ENCODE results near the gene SPOCK2.
"Not testable (repeated sequence)": the region's sequence is repeated elsewhere in the genome, so short reads cannot be mapped to it uniquely, and the experiment has no call there.

SPOCK2 gene

GRCh38 chr10:72087969-72088888, at the start of gene SPOCK2:
TSS of gene SPOCK2 (minus strand) at chr10:72088551. CDS start at chr10:72088328, 223 bp downstream.
- DNase-seq (ENCODE audit: low read depth), result no peak

- DNase-seq (ENCODE audit: low read depth), result no peak
Observed at GRCh38 chr10:72137583-72137982, 49.2 kb upstream of the SPOCK2 start.

- DNase-seq (ENCODE audit: low read depth), result not testable (repeated sequence)
Observed at GRCh38 chr10:72136225-72136624, 47.9 kb upstream of the SPOCK2 start.

- DNase-seq (ENCODE audit: low read depth), result no peak
Observed at GRCh38 chr10:72134785-72135767, 46.7 kb upstream of the SPOCK2 start.

GRCh38 chr10:72133517-72133916, 45.2 kb upstream of the SPOCK2 start:
- peak; percentile 55 for DNase-seq (ENCODE audit: low read depth)

- no peak for DNase-seq (ENCODE audit: low read depth)
Observed at GRCh38 chr10:72132854-72133253, 44.5 kb upstream of the SPOCK2 start.

GRCh38 chr10:72127571-72127970, 39.2 kb upstream of the SPOCK2 start:
- no peak for DNase-seq (ENCODE audit: low read depth)

GRCh38 chr10:72126872-72127232, 38.5 kb upstream of the SPOCK2 start:
- DNase-seq (ENCODE audit: low read depth), result no peak

- peak; percentile 24 for DNase-seq (ENCODE audit: low read depth)
Observed at GRCh38 chr10:72126184-72126871, 38.0 kb upstream of the SPOCK2 start.

- DNase-seq (ENCODE audit: low read depth), result peak; percentile 45
Observed at GRCh38 chr10:72124989-72125388, 36.6 kb upstream of the SPOCK2 start.

GRCh38 chr10:72124381-72124780, 36.0 kb upstream of the SPOCK2 start:
- DNase-seq (ENCODE audit: low read depth), result no peak

- DNase-seq (ENCODE audit: low read depth), result no peak
Observed at GRCh38 chr10:72123616-72124015, 35.3 kb upstream of the SPOCK2 start.

- DNase-seq (ENCODE audit: low read depth), result no peak
Observed at GRCh38 chr10:72122221-72122620, 33.9 kb upstream of the SPOCK2 start.

GRCh38 chr10:72121389-72121788, 33.0 kb upstream of the SPOCK2 start:
- DNase-seq (ENCODE audit: low read depth), result no peak

GRCh38 chr10:72116372-72116771, 28.0 kb upstream of the SPOCK2 start:
- no peak for DNase-seq (ENCODE audit: low read depth)

GRCh38 chr10:72114706-72115450, 26.5 kb upstream of the SPOCK2 start:
- DNase-seq (ENCODE audit: low read depth), result no peak

- no peak for DNase-seq (ENCODE audit: low read depth)
Observed at GRCh38 chr10:72110673-72111401, 22.5 kb upstream of the SPOCK2 start.

- DNase-seq (ENCODE audit: low read depth), result no peak
Observed at GRCh38 chr10:72109636-72110157, 21.3 kb upstream of the SPOCK2 start.

GRCh38 chr10:72108830-72109635, 20.7 kb upstream of the SPOCK2 start:
- no peak for DNase-seq (ENCODE audit: low read depth)

- DNase-seq (ENCODE audit: low read depth), result not testable (repeated sequence)
Observed at GRCh38 chr10:72108004-72108370, 19.6 kb upstream of the SPOCK2 start.
